ENCODE data around the gene RELT.

RELT gene

DNA sequence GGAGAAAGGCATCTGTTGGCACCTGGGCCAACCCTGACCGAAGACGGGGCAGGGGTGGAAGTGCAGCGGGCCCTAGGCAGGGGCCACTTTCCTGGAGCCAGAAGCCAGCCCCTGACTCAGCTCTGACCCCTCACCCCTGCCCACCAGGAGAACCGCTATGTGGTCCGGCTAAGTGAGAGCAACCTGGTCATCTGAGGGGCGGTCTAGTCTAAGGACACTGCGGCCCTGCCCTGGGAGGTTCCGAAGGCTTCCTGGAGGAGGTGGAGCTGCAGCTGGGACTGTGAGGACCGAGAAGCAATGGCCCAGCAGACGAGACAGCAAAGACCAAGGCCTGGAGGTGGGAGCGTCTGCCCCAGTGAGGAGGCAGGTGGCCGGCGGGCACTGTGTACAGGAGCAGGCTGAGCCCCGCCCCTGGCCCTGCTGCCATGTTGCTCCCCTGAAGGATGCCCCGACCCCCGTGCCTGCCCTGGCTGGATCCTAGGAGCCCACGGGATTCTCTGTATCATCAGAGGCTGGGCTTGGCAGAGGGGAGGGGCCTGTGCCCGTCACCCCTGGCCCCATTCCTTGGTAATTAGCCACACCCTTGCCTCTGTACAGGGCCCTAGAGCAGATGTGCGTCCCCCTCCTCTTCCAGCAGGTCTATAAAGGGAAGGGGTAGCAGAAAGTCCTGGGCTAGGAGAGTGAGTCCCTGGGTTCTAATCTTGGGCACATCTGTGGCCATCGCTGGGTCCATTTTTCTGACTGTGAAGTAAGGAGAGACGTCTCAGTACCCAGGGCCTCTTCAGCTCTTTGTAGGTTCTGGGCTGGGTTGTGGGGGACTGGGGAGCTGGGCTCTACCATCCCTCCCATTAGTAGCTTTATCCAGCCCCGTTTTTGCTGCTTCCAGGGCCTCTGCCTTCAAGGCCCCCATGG lies 19.4 kb downstream of the RELT start:
- H3K9ac ChIP-seq (ENCODE audit: low read length), result no peak overlapping the region
- H3F3A ChIP-seq (ENCODE audit: insufficient read depth, low read length), result no peaks in the 10 kb centered on the region
- H3K79me2 ChIP-seq (ENCODE audit: low read length), result 0 out of 2 replicates have a peak, but pooled peaks cover 2% of the 10 kb centered on the region
- DNase-seq, result no peak
- H3K4me1 ChIP-seq (ENCODE audit: low read length), result no peaks in the 10 kb centered on the region
- H4K20me1 ChIP-seq (ENCODE audit: insufficient read depth, low read length), result no peaks in the 10 kb centered on the region
- H3K9me3 ChIP-seq (replicated peaks; ENCODE audit: insufficient read depth, low read length), result no peaks in the 10 kb centered on the region
- H3K4me2 ChIP-seq (ENCODE audit: low read depth, low read length), result no peak overlapping the region
- H3K27me3 ChIP-seq (replicated peaks; ENCODE audit: insufficient read depth, low read length), result no peaks in the 10 kb centered on the region
- no peak overlapping the region for H3K4me3 ChIP-seq (ENCODE audit: low read length)
- H2AFZ ChIP-seq (ENCODE audit: low read length), result no peak overlapping the region
- H3K27ac ChIP-seq (ENCODE audit: low read length), result no peak overlapping the region
- H3K36me3 ChIP-seq (replicated peaks; ENCODE audit: insufficient read depth, low read length), result no peaks in the 10 kb centered on the region
- H3K9me2 ChIP-seq (replicated peaks; ENCODE audit: insufficient read depth, low read length), result no peaks in the 10 kb centered on the region
- TF ChIP-seq EZH2 (optimal IDR thresholded peaks at IDR 0.05; ENCODE audit: low read depth, low read length) (no peak), EZH2phosphoT487 (IDR thresholded peaks at IDR 0.05; ENCODE audit: low read length) (no peak)
- TF ChIP-seq, protein P1, sequence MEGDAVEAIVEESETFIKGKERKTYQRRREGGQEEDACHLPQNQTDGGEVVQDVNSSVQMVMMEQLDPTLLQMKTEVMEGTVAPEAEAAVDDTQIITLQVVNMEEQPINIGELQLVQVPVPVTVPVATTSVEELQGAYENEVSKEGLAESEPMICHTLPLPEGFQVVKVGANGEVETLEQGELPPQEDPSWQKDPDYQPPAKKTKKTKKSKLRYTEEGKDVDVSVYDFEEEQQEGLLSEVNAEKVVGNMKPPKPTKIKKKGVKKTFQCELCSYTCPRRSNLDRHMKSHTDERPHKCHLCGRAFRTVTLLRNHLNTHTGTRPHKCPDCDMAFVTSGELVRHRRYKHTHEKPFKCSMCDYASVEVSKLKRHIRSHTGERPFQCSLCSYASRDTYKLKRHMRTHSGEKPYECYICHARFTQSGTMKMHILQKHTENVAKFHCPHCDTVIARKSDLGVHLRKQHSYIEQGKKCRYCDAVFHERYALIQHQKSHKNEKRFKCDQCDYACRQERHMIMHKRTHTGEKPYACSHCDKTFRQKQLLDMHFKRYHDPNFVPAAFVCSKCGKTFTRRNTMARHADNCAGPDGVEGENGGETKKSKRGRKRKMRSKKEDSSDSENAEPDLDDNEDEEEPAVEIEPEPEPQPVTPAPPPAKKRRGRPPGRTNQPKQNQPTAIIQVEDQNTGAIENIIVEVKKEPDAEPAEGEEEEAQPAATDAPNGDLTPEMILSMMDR (IDR thresholded peaks at IDR 0.05; ENCODE audit: low read length), result no peak

DNA sequence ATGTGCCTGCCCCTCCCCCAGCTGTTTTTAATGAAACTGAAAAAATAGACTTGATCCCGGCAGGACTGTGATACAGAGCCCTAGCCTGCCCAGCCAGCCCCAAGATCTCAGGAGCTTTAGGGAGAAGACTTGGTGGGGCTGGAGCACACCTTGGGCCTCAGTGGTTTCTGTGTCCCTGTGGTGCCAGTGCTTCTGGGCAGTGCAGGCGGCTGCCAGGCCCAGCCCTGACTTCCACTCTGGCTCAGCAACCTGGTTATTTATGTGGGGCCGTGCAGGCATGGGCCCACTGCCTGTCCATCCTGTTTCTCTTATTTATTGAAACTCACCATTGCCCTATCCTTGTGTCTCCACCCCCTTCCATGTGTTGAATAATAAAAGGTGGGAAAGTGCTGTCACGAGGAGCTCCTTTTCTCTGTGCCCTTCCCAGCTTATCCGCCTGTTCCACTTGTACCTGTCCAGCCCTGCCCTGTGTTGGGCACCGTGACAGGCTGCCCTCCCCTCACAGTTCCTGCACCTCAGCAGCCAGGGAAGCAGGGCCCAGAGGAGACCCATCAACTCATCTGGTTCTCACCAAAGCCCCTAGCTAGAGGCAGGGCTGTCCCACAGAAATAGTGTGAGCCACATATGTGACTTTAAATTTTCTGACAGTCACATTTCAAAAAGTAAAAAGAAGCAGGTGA lies 20.2 kb downstream of the RELT start:
- H3K79me2 ChIP-seq (ENCODE audit: low read length), result no peaks in the 10 kb centered on the region
- DNase-seq, result no peak
- no peaks in the 10 kb centered on the region for H3F3A ChIP-seq (ENCODE audit: insufficient read depth, low read length)
- H3K4me3 ChIP-seq (ENCODE audit: low read length), result no peak overlapping the region
- no peaks in the 10 kb centered on the region for H3K27me3 ChIP-seq (replicated peaks; ENCODE audit: insufficient read depth, low read length)
- TF ChIP-seq, protein P1 (IDR thresholded peaks at IDR 0.05; ENCODE audit: low read length), result no peak
- TF ChIP-seq EZH2phosphoT487 (IDR thresholded peaks at IDR 0.05; ENCODE audit: low read length), result no peak
- no peak for TF ChIP-seq EZH2 (optimal IDR thresholded peaks at IDR 0.05; ENCODE audit: low read depth, low read length)
- no peak overlapping the region for H3K4me2 ChIP-seq (ENCODE audit: low read depth, low read length)
- no peak overlapping the region for H2AFZ ChIP-seq (ENCODE audit: low read length)
- no peak overlapping the region for H3K9ac ChIP-seq (ENCODE audit: low read length)
- H3K27ac ChIP-seq (ENCODE audit: low read length), result no peak overlapping the region
- no peaks in the 10 kb centered on the region for H3K9me3 ChIP-seq (replicated peaks; ENCODE audit: insufficient read depth, low read length)
- no peaks in the 10 kb centered on the region for H4K20me1 ChIP-seq (ENCODE audit: insufficient read depth, low read length)
- H3K4me1 ChIP-seq (ENCODE audit: low read length), result no peaks in the 10 kb centered on the region
- H3K9me2 ChIP-seq (replicated peaks; ENCODE audit: insufficient read depth, low read length), result no peaks in the 10 kb centered on the region
- H3K36me3 ChIP-seq (replicated peaks; ENCODE audit: insufficient read depth, low read length), result no peaks in the 10 kb centered on the region

DNA sequence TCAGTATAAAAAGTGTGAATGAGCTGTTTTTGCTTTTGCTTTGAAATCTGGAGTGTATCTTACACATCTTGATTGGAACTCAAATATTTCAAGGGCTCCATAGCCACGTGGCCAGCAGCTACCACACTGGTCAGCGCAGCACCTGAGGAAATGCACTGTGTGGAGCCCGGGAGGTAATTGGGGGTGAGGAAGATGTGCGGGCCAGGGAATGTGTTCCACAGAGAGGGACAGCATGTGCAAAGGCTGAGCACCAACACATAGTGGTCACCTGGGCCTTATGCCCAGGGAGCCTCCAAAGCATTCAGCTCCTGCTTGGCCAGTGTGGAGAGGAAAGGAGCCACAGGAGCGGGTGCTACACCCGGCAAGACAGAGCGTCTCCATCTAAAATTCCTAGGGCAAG lies 20.8 kb downstream of the RELT start:
- no peaks in the 10 kb centered on the region for H3K36me3 ChIP-seq (replicated peaks; ENCODE audit: insufficient read depth, low read length)
- TF ChIP-seq EZH2phosphoT487 (IDR thresholded peaks at IDR 0.05; ENCODE audit: low read length) (no peak), EZH2 (optimal IDR thresholded peaks at IDR 0.05; ENCODE audit: low read depth, low read length) (no peak)
- TF ChIP-seq, protein P1 (IDR thresholded peaks at IDR 0.05; ENCODE audit: low read length), result no peak
- DNase-seq, result no peak
- no peaks in the 10 kb centered on the region for H3K79me2 ChIP-seq (ENCODE audit: low read length)
- no peaks in the 10 kb centered on the region for H3F3A ChIP-seq (ENCODE audit: insufficient read depth, low read length)
- H3K9me2 ChIP-seq (replicated peaks; ENCODE audit: insufficient read depth, low read length), result no peaks in the 10 kb centered on the region
- H3K4me1 ChIP-seq (ENCODE audit: low read length), result no peaks in the 10 kb centered on the region
- no peak overlapping the region for H3K9ac ChIP-seq (ENCODE audit: low read length)
- H3K4me3 ChIP-seq (ENCODE audit: low read length), result no peak overlapping the region
- no peak overlapping the region for H2AFZ ChIP-seq (ENCODE audit: low read length)
- no peak overlapping the region for H3K4me2 ChIP-seq (ENCODE audit: low read depth, low read length)
- no peaks in the 10 kb centered on the region for H4K20me1 ChIP-seq (ENCODE audit: insufficient read depth, low read length)
- H3K9me3 ChIP-seq (replicated peaks; ENCODE audit: insufficient read depth, low read length), result no peaks in the 10 kb centered on the region
- H3K27ac ChIP-seq (ENCODE audit: low read length), result no peak overlapping the region
- H3K27me3 ChIP-seq (replicated peaks; ENCODE audit: insufficient read depth, low read length), result no peaks in the 10 kb centered on the region

Data from MM.1S (cell line).